ENCODE data around the gene ACOX1.

GRCh38 chr17:75994802-75995370 is 15.9 kb upstream of the ACOX1 start:
- TF ChIP-seq EZH2 (IDR thresholded peaks at IDR 0.05; ENCODE audit: insufficient read depth, poor library complexity, severe bottlenecking): no peak
- no peak for TF ChIP-seq EZH2phosphoT487 (IDR thresholded peaks at IDR 0.05; ENCODE audit: insufficient read depth, low read depth)

Data from GM23248 (cell line).